OCI-LY7 (cell line): ENCODE data around the gene GSG1L. TPM values are rescaled to one million over a fixed set of nuclear protein-coding genes. Genes with fewer than 3 reads are reported as not detected.

Source experiments
- BruUV-seq: library from RNA; stranded (reverse); fragments of 400-500 nt; replicated peaks from 2 replicates; lab custom pipeline; 2021; lab: Mats Ljungman, UMichigan
- CTCF ChIA-PET: fragments of 300-600 bp; sonication (Branson Sonifier 250); formaldehyde crosslinking; loops from one replicate; lab custom pipeline; 2022; ENCODE audit warnings: antibody characterized with exemption; ENCODE audit not compliant: unreplicated experiment; lab: Charles Lee
- POLR2A ChIA-PET: fragments of 300-600 bp; sonication (Branson Sonifier 250); formaldehyde crosslinking; loops from one replicate; lab custom pipeline; 2022; ENCODE audit warnings: antibody characterized with exemption; lab: Charles Lee
- DNase-seq: peaks from one replicate; pipeline ENCODE4 v3.0.0-alpha.2; 2015; ENCODE audit warnings: low spot score
- H2AFZ ChIP-seq: fragments of 200-600 bp; sonication (generic), shearing (Covaris generic); 2 replicates; pipeline ENCODE4 v1.6.1; 2014; ENCODE audit warnings: mild to moderate bottlenecking, antibody characterized with exemption, low read length, moderate library complexity
- H3K27ac ChIP-seq: fragments of 200-600 bp; sonication (generic); 2 replicates; pipeline ENCODE4 v1.5.1; 2014; ENCODE audit warnings: mixed run types, low read depth, mild to moderate bottlenecking, moderate library complexity, low read length, inconsistent platforms; ENCODE audit not compliant: poor library complexity, severe bottlenecking
- H3K36me3 ChIP-seq: fragments of 200-600 bp; sonication (generic); 2 replicates; pipeline ENCODE4 v1.6.1; 2014; ENCODE audit warnings: mild to moderate bottlenecking, antibody characterized with exemption, low read length, moderate library complexity, mixed read lengths; ENCODE audit not compliant: insufficient read depth
- H3K4me1 ChIP-seq: fragments of 200-600 bp; sonication (generic); 2 replicates; pipeline ENCODE4 v1.5.1; 2014; ENCODE audit warnings: mild to moderate bottlenecking, low read length; ENCODE audit not compliant: insufficient read depth, poor library complexity, severe bottlenecking
- H3K4me2 ChIP-seq: fragments of 200-600 bp; sonication (generic); 2 replicates; pipeline ENCODE4 v1.6.1; 2014; ENCODE audit warnings: mild to moderate bottlenecking, low read length
- H3K4me3 ChIP-seq: fragments of 200-600 bp; sonication (generic); 2 replicates; pipeline ENCODE4 v1.5.1; 2014; ENCODE audit warnings: mild to moderate bottlenecking, low read depth, low read length; ENCODE audit not compliant: poor library complexity, severe bottlenecking
- H3K79me2 ChIP-seq: fragments of 200-600 bp; sonication (generic); 2 replicates; pipeline ENCODE4 v1.6.1; 2016; ENCODE audit warnings: low read depth, mild to moderate bottlenecking, low read length, moderate library complexity, mixed read lengths; ENCODE audit not compliant: insufficient read depth
- H3K9me2 ChIP-seq: fragments of 200-600 bp; sonication (generic); 2 replicates; pipeline ENCODE4 v1.6.1; 2016; ENCODE audit warnings: mild to moderate bottlenecking, low read length, mixed read lengths; ENCODE audit not compliant: insufficient read depth
- H3K9me3 ChIP-seq: fragments of 200-600 bp; sonication (generic); 2 replicates; pipeline ENCODE4 v1.6.1; 2014; ENCODE audit warnings: mild to moderate bottlenecking, mixed run types, low read length, mixed read lengths
- H4K20me1 ChIP-seq: fragments of 200-600 bp; sonication (generic); 2 replicates; pipeline ENCODE4 v1.6.1; 2014; ENCODE audit warnings: mild to moderate bottlenecking, antibody characterized with exemption, low read length, moderate library complexity, mixed read lengths; ENCODE audit not compliant: insufficient read depth
- CTCF ChIP-seq: fragments of 200-600 bp; sonication (generic); conservative IDR thresholded peaks from 2 replicates; pipeline ENCODE4 v1.5.1; 2014; ENCODE audit warnings: mild to moderate bottlenecking, antibody characterized with exemption, low read length, moderate library complexity, mixed read lengths
- EZH2phosphoT487 ChIP-seq: fragments of 200-600 bp; sonication (generic); IDR thresholded peaks from 2 replicates; pipeline ENCODE4 v1.6.1; 2018; ENCODE audit warnings: low read depth, borderline replicate concordance, mild to moderate bottlenecking, mixed run types, antibody characterized with exemption, low read length, moderate library complexity, mixed read lengths
- intact Hi-C: fragments of 100-400 bp; cut with micrococcal nuclease; formaldehyde crosslinking; loops from one replicate; pipeline ENCODE4 v1.10.0; 2022; ENCODE audit not compliant: unreplicated experiment
- total RNA-seq, 2 experiments: library from RNA; depleted of rRNA in 1 of 2; stranded (reverse); fragments of >200 nt in 1 of 2; shearing (Covaris generic) in 1 of 2; gene quantifications; 2 replicates each; pipeline ENCODE4 v1.2.3, GENCODE V29; 2014 to 2022

GSG1L gene
- total RNA-seq, 2 experiments from 2014 or later: not detected

DNA sequence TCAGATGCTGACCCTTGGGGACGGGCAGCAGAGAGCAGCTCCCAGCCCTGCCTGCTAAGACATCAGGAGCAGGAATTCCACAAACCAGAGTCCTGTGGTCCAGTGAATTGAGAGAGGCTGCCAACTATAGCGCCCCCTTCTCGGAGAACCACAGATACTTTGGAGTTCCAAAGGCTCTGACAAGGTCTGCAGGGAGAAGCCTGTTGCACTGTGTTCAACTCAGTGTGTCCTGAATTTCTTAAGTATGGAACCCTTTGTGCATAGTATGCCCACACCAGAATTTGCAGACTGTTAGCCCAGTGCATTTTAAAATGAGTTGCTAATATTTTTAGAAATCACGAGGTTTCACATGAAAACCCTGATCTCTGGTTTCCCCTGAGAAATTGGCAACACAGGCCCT, 290.2 kb downstream of the GSG1L start:
- H2AFZ ChIP-seq: no peak overlapping the region
- H3K36me3 ChIP-seq: no peaks in the 10 kb centered on the region
- intact Hi-C loops: no loop called here
- H3K4me3 ChIP-seq: no peak overlapping the region
- H3K4me1 ChIP-seq: no peaks in the 10 kb centered on the region
- POLR2A ChIA-PET: no interaction called here
- BruUV-seq: no TSS peak
- no peak overlapping the region for H3K27ac ChIP-seq
- H3K9me3 ChIP-seq: no peaks in the 10 kb centered on the region
- H3K4me2 ChIP-seq: no peak overlapping the region
- CTCF ChIA-PET: no interaction called here
- DNase-seq: no peak
- TF ChIP-seq EZH2phosphoT487 (no peak), CTCF (no peak)
- no peaks in the 10 kb centered on the region for H4K20me1 ChIP-seq
- no peaks in the 10 kb centered on the region for H3K79me2 ChIP-seq
- no peaks in the 10 kb centered on the region for H3K9me2 ChIP-seq

DNA sequence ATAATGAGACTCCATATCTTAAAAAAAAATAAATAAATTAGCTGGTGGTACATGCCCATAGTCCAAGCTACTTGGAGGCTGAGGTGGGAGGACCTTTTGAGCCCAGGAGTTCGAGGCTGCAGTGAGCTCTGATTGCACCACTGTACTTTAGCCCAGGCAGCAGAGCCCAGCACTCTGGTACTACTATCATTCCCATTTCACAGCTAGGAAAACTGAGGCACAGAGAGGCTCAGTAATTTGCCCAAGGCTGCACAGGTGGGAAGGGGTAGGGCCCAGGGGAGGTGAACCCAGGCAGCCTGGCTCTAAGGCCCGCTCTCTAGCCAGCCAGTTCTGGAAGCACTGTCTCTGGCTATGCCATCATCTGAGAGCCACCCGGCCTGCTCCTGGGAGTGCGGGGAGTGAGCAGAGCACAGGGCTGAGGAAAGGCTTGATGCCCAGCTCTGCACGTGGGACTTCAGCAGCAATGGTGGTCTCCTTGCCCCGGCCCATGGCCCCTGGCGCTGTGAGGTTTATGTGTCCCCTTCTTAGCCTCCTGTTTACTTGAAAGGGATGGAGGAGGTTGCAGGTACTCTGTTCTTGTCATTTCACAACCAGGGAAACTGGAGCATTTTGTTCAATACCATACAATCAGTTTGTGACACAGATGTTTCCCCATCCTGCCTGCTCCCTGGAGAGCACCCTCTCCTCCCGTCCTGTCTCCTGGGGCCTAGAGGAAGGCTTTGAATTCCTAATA, 291.3 kb downstream of the GSG1L start:
- H3K4me2 ChIP-seq: no peak overlapping the region
- H3K4me1 ChIP-seq: no peaks in the 10 kb centered on the region
- H2AFZ ChIP-seq: no peak overlapping the region
- no peak overlapping the region for H3K4me3 ChIP-seq
- H3K9me2 ChIP-seq: no peaks in the 10 kb centered on the region
- intact Hi-C loops: no loop called here
- TF ChIP-seq EZH2phosphoT487 (no peak), CTCF (no peak)
- no peaks in the 10 kb centered on the region for H4K20me1 ChIP-seq
- H3K36me3 ChIP-seq: no peaks in the 10 kb centered on the region
- H3K27ac ChIP-seq: no peak overlapping the region
- no peaks in the 10 kb centered on the region for H3K9me3 ChIP-seq
- POLR2A ChIA-PET: no interaction called here
- CTCF ChIA-PET: no interaction called here
- DNase-seq: no peak
- H3K79me2 ChIP-seq: no peaks in the 10 kb centered on the region
- no TSS peak for BruUV-seq

GRCh38 chr16:27771201-27771910, 292.2 kb downstream of the GSG1L start:
- Histone ChIP-seq H3K9me2 (no peaks in the 10 kb centered on the region), H3K36me3 (no peaks in the 10 kb centered on the region), H3K27ac (no peak overlapping the region), H2AFZ (no peak overlapping the region), H3K79me2 (no peaks in the 10 kb centered on the region), H3K4me3 (no peak overlapping the region), H4K20me1 (no peaks in the 10 kb centered on the region), H3K9me3 (no peaks in the 10 kb centered on the region), H3K4me2 (no peak overlapping the region), H3K4me1 (no peaks in the 10 kb centered on the region)
- intact Hi-C loops: no loop called here
- ChIA-PET CTCF (no interaction called here), POLR2A (no interaction called here)
- TF ChIP-seq CTCF (no peak), EZH2phosphoT487 (no peak)
- DNase-seq: no peak
- no TSS peak for BruUV-seq
